ENCODE measurements around the gene SRF.
"Not testable (repeated sequence)": the region's sequence is repeated elsewhere in the genome, so short reads cannot be mapped to it uniquely, and the experiment has no call there.

SRF gene

GRCh38 chr6:43170931-43171706 is at the start of gene SRF:
TSS of gene SRF (plus strand) at chr6:43171269. CDS start at chr6:43171657, 388 bp downstream.
- peak; percentile 98 to 99 for DNase-seq

DNA sequence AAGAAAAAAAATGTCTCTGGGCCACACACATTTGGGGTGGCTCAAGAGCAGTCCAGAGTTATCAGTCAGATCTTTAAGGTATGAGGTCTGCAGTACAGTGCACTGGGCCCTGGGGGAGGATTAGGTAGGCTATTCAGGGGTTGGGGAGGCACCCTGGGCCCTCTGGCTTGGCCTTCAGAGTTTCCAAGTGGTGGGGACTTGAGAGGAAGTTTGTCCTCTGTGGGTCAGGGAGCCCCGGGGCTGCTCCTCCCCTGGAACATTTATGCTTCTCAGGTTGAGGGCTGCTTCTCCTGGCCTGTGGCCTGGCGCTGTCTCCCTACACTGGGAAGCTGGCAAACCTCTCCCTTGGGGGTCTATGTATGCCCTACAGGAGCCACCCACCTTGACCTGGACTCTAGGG is 48.9 kb upstream of the SRF start:
- DNase-seq: no peak

DNA sequence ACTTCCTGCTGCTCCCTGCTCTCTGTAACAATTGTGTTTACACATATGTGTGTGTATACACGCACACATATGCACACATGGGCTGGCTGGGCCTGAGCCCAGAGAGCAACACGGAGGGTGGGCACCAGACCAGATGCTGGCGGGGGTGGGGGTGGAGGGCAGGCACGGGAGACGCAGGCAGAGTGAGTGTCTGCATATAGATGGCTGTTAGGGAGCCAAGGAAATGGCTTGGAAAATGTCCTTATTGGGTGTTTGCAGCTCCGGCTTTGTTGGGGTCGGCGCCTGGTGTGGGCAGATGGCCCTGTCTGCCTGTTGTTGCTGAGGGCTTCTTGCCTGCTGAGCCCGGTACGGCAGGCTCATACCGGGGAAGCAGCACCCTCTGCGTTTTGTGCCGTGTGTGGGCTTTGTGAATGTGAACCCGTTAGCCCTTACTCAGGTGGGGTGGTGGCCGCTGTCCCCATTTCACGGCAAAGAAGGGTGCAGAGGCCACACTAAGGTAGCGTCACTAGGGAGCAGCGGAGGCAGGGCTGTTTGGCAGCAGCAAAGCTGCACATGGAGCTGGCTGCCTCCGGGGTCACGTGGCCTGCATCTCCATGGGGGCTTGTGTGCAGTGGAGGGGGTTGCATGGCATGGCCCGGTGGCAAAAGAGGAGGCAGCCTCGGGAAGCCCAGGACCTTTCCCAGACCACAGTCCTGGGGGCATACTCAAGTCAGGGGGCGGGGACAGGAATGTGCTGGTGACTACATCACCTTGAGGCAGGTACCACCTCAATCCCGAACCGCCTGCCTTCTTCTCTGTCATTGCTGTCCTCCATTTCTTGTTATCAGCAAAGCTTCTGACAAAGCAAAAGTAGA is 47.4 kb upstream of the SRF start:
- DNase-seq: no peak

DNA sequence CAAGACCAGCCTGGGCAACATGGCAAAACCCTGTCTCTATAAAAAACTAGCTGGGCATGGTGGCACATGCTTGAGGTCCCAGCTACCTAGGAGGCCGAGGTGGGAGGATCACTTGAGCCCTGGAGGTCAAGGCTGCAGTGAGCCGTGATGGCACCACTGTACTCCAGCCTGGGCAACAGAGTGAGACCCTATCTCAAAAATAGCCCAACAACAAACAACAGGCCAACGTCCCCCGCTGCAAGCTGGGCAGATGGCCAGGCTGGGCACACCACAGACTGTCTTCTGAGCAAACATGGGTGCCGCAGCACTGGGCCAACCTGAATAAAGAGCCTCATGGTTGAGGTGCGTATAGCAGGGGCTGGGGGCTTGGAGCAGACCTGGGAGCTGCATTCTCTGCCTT is 46.6 kb upstream of the SRF start:
- DNase-seq: no peak

- DNase-seq: no peak
Measured at GRCh38 chr6:43125119-43125518, 46.0 kb upstream of the SRF start.

DNA sequence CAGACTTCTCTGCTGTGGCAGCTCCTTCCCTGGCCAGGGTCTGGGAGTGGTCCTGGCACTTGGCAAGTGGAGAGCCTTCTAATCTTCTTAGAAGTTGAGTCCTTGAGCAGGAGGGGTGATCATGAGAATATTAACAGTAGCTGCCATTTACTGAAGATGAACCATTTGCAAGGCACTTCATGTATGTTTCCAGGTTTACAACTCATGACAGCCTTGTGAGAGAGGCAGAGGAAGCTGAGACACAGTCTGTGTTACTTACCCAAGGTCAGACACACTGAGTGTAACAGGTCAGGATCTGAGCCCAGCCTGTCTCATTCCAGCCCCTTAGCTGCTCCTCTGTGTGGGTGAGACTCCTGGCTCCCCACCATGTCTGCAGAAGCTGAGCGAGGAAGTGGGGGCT is 45.5 kb upstream of the SRF start:
- no peak for DNase-seq

DNA sequence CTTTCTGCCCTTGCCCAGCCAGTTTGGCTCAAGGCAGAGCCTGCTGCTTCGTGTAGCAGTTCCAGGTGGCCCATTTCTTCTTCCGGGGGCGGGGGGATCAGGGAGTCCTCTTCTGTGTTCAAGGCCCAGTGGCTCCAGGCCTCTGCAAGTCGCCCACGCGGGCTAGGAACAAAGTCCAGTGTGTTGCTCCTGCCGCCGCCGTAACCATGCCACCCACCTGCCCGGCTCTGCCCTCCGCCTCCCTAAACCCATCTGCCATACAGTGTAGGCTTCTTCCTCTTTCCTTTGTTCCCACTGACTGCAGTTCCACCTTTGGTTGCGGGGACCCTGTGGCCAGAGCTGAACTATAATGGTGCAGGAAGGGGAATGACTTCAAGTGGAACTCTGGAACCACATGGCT is 43.9 kb upstream of the SRF start:
- no peak for DNase-seq

- DNase-seq: no peak
Measured at GRCh38 chr6:43127877-43128276, 43.2 kb upstream of the SRF start.

DNA sequence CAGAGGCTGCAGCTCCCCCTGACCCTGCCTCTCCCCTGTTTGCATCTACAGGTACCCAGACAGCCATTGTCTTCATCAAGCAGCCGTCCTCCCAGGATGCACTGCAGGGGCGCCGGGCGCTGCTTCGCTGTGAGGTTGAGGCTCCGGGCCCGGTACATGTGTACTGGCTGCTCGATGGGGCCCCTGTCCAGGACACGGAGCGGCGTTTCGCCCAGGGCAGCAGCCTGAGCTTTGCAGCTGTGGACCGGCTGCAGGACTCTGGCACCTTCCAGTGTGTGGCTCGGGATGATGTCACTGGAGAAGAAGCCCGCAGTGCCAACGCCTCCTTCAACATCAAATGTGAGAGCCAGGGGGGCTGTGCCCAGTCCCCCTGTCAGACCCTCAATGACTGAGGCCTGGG is 42.1 kb upstream of the SRF start:
- DNase-seq: no peak

DNA sequence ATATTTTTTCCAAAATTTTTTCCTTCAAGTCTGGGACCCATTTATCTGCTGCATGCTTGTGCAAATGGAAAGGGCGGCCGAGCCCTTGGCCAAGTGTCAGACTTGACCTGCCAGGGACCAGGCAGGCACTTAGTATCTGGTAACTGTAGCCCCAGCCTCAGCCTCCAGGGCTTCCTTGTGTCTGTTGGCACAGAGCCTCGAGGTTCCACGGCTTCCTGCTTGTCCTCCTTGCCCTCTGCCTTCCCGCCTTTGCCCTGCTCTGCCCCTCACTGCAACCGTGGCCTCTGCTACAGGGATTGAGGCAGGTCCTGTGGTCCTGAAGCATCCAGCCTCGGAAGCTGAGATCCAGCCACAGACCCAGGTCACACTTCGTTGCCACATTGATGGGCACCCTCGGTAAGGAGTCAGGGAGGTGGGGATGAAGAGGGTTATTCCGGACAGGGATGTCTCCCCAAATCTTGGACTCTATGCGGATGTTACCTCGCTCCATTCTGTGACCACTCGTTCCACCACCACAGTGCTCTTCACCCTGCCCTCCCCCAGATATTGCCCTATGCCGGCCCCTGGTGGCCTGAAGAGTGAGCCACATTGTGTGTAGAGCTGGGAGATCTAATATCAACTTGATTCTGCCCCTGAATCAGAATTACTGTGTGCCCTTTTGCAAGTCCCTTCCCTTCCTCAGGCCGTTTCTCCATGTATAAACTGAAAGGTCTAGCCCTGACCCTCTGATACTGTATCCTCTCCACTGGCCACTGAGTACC is 41.5 kb upstream of the SRF start:
- DNase-seq: peak in 1 of 2 experiments; percentile 11

DNA sequence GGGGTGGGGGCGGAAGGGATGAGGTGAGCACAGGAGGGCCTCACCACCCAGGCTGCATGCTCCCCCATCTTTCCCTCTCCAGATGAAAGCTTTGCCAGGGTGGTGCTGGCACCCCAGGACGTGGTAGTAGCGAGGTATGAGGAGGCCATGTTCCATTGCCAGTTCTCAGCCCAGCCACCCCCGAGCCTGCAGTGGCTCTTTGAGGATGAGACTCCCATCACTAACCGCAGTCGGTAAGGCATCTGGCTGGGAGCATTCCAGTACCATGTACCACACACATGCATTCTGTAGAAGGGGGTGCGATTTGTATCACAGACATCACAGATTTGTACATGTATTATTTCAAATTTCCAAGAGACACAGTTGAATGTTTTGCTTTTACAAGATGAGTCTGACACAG is 40.6 kb upstream of the SRF start:
- no peak for DNase-seq

DNA sequence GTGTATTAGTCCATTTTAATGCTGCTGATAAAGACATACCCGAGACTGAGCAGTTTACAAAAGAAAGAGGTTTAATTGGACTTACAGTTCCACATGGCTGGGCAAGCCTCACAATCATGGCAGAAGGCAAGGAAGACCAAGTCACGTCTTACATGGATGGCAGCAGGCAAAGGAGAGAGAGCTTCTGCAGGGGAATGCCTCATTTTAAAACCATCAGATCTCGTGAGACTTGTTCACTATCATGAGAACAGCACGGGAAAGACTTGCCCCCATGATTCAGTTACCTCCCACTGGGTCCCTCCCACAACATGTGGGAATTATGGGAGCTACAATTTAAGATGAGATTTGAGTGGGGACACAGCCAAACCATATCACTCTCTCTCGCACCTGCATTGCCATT is 39.7 kb upstream of the SRF start:
- not testable (repeated sequence) for DNase-seq

GRCh38 chr6:43138267-43138666 is 32.8 kb upstream of the SRF start:
- DNase-seq: no peak

DNA sequence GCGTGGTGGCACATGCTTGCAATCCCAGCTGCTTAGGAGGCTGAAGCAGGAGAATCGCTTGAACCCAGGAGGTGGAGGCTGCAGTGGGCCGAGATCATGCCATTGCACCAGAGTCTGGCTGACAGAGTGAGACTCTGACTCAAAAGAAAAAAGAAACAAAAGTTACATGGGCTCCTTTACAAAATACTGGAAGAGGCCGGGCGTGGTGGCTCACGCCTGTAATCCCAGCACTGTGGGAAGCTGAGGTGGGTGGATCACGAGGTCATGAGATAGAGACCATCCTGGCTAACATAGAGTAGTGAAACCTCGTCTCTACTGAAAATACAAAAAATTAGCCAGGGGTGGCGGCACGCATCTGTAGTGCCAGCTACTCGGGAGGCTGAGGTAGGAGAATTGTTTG is 31.1 kb upstream of the SRF start:
- not testable (repeated sequence) for DNase-seq

GRCh38 chr6:43141644-43142043 is 29.4 kb upstream of the SRF start:
- DNase-seq: no peak

DNA sequence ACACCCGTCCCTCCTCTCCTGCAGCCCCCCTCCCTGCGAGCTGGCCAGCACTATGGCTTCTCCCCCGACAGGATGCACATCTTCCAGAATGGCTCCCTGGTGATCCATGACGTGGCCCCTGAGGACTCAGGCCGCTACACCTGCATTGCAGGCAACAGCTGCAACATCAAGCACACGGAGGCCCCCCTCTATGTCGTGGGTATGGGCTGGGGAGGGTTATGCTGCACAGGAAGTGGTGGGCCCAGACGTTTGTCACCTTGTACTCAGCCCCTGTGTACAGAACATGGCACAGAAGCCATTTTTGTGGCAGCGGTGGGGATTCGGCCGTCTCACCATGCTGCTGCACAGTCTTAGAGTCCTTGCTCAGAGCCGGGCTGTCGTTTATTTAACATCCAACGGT is 29.0 kb upstream of the SRF start:
- no peak for DNase-seq

DNA sequence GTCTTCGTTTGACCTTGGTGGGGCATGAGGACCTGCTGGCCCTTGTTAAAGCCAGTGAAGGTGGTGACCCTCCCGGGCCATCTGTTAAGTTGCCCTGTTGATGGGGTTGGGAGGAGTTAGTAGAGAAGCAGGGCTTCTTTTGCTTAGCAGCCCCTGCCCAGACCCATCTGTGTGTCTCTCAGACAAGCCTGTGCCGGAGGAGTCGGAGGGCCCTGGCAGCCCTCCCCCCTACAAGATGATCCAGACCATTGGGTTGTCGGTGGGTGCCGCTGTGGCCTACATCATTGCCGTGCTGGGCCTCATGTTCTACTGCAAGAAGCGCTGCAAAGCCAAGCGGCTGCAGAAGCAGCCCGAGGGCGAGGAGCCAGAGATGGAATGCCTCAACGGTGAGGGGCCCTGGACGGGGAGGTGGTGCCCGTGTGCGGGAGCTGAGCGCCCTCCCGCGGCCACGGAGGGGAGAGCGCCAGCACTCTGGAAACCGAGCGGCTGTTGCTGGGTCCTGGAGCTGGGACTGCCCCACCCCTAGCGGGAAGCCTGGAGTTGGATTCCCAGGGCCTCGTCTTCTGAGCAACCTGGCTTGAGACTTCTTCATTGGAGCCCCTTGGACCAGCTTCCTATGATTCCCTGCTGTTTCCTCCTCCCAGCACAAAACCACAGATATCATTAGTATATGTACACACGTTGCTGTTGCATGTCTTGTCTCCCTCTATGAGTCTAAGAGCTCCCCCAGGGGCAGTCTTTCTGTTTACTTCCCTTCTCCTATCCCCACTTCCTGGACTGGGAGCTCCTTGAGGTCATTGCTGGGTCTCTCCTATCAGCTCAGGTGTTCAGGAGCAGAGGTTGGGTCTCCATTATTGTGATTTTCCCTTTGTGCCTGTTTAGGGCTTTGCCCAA is 27.6 kb upstream of the SRF start:
- DNase-seq: peak; percentile 54 to 72

GRCh38 chr6:43144879-43145278 is 26.2 kb upstream of the SRF start:
- no peak for DNase-seq

GRCh38 chr6:43146261-43146660 is 24.8 kb upstream of the SRF start:
- DNase-seq: no peak

DNA sequence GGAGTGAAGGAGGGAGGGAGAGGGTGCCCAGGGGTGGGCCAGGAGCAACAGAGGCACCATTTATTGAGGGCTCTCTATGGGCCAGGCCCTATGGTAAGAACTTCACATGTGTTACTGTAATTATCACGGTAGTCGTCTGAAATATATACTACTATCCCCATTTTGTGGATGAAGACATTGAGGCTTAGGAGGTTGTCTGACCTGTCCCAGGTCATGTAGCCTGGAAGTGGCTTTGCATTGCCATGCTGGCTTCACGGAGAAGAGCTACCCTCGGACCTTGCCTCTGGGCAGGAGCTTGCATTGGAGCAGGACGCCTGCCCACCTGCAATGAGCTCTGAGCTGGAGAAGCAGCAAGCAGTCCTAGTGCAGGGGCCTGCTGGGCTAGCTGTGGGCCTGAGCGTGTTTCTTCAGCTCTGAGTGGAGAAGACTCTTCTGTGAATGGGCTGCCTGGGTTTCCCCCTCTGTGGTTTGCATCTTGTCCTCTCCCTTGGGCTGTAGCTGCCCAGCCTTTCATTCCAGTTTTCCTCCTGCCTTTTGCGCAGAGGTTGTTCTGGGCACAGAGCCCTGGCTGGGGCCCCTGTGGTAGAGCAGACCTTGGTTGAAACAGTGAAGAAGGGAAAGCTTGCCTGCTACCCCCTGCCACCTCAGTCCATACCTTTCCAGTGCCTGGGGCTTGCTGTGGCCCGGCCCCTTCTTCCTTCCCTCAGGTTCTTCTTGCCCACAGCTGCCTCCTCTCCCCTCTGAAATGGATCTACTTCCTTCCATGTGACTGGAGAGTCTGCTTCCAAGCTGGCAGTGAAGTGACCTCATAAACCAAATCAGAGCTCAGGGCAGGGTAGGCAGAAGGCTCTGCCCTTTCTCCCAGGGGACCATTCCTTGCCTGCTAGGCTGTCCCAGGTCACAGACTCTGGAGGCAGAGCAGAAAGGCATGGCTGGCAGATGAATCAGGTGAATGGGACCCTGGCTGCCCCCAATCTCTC is 24.1 kb upstream of the SRF start:
- DNase-seq: no peak
